GM13976 (cell line): ENCODE results near the gene SMAD1.
A peak's percentile ranks its signal among the peaks of the same experiment; 100 is the strongest.

Experiments used
- DNase-seq: peaks from one replicate; pipeline ENCODE4 v3.0.0; 2012; ENCODE audit warnings: low spot score
- CTCF ChIP-seq: IDR thresholded peaks from 2 replicates; pipeline ENCODE4 v1.5.1; 2012; ENCODE audit warnings: borderline replicate concordance, mild to moderate bottlenecking; ENCODE audit not compliant: insufficient read depth; ENCODE audit errors: extremely low read depth, missing control alignments, control extremely low read depth
- in situ Hi-C: fragments of 300-500 bp; cut with MboI; formaldehyde crosslinking; loops from one replicate; pipeline ENCODE4 v1.12.0; 2022; ENCODE audit warnings: low sequenced_read_pairs, mixed read lengths, inconsistent platforms; ENCODE audit not compliant: unreplicated experiment

SMAD1 gene

DNA sequence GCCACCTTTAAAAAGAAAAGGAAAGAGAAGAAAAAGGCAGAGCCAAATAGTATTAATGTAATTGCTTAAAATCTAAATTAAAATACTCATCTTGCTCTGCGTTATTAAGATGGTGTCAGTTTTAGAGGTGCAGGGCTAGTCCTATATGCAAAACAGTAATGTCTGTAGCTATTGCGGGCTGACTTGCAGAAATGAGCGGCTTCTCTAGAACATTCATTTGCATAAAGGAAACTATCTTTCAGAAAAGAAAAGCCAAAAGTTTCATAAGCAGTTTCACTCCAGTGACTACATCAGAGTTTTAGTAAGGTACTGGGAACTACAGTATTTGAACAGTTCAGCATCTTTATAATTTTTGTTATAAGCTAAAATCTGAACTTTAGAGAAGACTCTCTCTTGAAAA, 6.0 kb downstream of the SMAD1 start:
- in situ Hi-C loops: no loop called here
- peak; percentile 68 for DNase-seq

DNA sequence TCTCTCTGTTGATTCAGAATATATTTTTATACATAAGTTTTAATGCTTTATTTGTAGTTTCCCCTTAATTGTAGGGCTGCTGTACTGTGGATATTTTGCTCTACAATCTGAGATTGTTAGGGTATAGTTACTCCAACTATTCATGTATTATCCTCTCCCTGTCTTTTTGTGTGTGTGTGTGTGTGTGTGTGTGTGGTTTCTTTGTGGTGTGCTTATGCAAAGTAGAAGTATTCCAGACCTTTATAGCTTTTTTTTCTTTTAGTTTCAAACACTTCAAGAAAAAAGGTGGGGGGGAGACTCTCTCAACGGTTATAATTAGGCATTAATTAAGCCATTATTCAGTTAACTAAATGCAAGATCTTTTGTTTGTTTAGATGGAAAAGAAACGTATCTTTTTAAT, 6.7 kb downstream of the SMAD1 start:
- in situ Hi-C loops: no loop called here
- no peak for TF ChIP-seq CTCF
- no peak for DNase-seq

More for the DNA sequence above, 6.0 kb downstream of the SMAD1 start:
- TF ChIP-seq CTCF: no peak

DNA sequence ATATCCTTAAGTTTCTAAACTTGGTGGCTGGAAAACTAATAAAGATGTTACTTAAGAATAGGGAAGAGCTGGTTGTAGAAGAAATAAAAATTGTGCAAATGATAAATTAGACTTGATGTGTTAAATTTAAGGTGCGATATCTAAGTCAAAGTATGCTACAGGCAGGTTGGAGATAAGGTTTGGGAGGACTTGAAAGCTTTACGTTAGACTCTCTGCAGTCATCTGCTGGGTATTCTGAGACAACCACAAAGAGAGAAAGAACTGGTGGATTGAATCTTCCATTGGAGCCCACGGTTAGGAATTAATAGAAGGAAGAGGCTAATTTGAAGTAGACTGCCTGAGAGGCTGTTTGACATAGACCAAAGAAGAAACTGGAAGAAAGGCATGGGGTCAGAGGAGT, 7.9 kb downstream of the SMAD1 start:
- no peak for TF ChIP-seq CTCF
- in situ Hi-C loops: no loop called here
- no peak for DNase-seq

GRCh38 chr4:145490361-145490760, 8.7 kb downstream of the SMAD1 start:
- in situ Hi-C loops: no loop called here
- TF ChIP-seq CTCF: no peak
- DNase-seq: no peak

DNA sequence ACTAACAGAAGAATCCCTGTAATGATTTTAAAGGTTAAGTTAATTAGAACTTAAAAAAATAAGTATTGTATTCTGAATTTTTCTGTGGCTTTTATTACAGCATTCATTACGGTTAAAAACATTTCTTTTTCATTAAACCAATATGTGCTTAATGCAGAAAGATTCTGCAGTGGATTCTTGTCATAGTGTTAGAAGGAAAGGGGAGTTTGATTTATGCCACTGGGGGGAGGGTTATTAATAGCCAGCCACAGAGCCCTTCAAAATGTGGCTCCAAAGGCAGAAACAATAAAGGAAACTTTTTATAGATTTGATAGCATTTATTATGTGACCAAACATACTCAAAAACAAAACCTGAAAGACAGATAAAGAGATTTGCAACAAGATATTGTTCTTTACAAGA, 9.1 kb downstream of the SMAD1 start:
- no peak for TF ChIP-seq CTCF
- in situ Hi-C loops: no loop called here
- no peak for DNase-seq

- in situ Hi-C loops: no loop called here
- no peak for TF ChIP-seq CTCF
- no peak for DNase-seq
These were observed 10.7 kb downstream of the SMAD1 start for GRCh38 chr4:145492376-145492775.

GRCh38 chr4:145493166-145493565, 11.5 kb downstream of the SMAD1 start:
- DNase-seq: no peak
- in situ Hi-C loops: no loop called here
- TF ChIP-seq CTCF: no peak
